HG02852 (cell line): Measurements from ENCODE around the gene WSB1.
A peak's percentile ranks its signal among the peaks of the same experiment; 100 is the strongest.

Source experiments
- ATAC-seq: cut with Tn5 transposase; IDR thresholded peaks from one replicate; pipeline ENCODE4 v1.9.1; 2021; ENCODE audit warnings: mild to moderate bottlenecking, moderate library complexity; ENCODE audit not compliant: unreplicated experiment

WSB1 gene

DNA sequence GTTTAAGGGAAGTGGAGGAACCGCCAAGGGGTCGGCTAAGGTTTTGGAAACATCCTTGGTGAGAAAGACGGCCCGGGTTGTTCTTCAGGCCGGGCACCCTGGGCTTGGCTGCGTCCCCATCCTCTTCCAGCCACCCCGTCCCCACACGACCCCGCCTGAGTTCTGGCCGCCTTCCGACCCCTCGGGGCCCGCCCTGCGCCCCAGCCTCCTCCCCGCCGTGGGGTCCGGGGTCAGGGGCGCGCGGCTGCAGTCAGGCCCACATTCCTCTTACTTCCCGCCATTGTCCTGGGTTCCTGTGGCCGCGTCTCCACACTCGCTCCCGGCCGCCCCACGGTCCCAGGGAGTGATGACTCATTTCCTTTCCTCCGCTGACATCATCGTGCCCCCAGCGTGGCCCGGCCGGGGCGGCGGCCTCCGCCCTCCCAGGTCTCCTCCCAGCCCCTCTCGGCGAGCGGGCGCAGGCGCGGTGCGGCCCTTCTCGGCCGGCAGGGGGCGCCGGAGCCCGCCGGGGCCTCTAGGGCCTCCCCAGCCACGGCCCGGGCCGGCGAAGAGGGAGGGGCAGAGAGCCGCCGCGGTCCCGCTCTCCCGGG, 59.6 kb downstream of the WSB1 start:
- ATAC-seq = peak; percentile 82

- no peak for ATAC-seq
Observed at GRCh38 chr17:27354051-27354490, 60.2 kb downstream of the WSB1 start.

GRCh38 chr17:27354491-27355081, 60.7 kb downstream of the WSB1 start:
- ATAC-seq = no peak

DNA sequence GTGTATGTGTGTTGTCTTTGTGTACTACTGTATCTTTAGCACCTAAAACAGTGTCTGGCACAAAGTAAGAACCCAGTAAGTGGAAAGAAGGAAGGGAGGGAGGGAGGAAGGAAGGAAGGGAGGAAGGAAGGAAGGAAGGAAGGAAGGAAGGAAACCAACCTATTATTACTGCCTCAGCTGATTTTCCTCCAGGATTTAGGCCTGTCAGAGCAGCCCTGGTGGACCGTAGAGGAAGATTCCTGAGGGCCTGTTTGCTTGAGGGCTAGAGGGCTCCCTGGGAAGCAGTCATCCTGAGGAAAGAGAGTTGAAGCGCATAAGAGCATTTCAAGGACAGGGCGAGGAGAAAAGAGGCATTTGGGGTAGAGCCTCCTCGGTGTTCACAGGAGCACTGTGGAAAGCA, 61.5 kb downstream of the WSB1 start:
- no peak for ATAC-seq

GRCh38 chr17:27356091-27356705, 62.3 kb downstream of the WSB1 start:
- no peak for ATAC-seq

DNA sequence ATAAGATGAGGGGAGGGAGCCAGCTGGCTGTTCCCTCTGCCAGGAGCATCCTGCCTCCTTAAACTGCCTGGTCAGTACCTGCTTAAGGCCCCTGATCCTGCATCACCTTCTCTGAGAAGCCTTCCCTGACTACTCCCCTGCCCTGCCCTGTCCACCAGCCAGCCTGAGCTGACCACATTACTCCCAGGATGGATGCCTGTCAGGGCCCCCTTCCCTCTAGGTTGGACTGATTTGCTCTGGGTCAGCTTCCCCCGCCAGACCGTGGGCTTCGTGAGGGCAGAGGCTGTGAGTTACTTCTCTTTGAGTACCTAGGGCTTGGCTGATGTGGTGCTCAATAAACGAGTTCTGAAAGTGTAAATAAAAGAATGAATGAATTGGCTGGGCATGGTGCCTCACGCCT, 63.3 kb downstream of the WSB1 start:
- no peak for ATAC-seq

DNA sequence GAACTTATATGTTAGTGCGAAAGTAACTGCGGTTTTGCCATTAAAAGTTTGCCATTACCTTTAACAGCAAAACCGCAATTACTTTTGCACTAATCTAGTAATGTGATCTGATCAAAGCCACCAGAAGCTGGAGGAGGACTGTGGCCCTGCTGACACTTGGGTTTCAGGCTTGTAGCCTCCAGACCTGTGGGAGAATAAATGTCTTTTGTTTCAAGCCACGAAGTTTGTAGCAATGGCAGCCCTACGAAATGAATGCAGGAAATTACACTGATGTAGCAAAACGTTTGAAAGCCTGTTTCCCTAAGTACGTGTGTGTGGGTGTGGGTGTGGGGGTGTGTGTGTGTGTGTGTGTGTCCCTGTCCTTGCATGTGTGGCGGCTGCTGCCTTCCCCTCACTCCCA, 66.6 kb downstream of the WSB1 start:
- no peak for ATAC-seq

DNA sequence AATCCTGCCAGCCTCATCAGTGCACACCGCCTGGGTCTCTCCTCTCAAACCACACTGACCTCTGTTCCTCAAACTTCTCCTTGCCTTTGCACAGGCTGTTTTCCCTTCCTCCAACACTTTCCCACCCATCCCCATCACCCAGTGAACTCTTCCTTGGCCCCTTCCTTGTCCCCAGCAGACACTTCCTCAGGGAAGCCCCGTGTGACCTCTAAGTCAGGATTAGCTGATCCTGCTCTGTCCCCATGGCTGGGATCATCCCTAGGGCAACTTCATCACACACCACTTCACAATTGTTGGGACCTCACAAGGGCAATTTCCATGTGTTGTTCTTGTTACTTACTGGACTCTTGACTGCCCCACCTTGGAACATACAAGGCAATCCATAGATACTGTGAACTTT, 67.8 kb downstream of the WSB1 start:
- ATAC-seq = no peak

- ATAC-seq = no peak
Observed at GRCh38 chr17:27362503-27362902, 68.6 kb downstream of the WSB1 start.

- no peak for ATAC-seq
Observed at GRCh38 chr17:27362909-27363308, 69.0 kb downstream of the WSB1 start.

DNA sequence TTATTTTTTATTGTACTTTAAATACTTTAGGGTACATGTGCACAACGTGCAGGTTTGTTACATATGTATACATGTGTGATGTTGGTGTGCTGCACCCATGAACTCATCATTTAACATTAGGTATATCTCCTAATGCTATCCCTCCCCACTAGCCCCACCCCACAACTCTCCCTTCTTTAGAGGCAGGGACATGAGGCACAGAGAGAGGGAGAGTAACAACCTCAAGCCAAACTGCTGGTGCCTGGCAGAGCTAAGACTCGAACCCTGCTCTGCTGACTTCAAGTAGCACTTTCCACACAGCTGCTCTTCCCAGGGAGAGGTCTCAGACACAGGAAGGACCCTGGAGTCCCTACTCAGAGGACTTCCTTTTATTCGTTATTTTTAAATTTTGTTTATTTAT, 69.4 kb downstream of the WSB1 start:
- ATAC-seq = no peak
